T-helper 17 cell (primary cell): ENCODE results near the gene OOSP1. TPM values are rescaled to one million over a fixed set of nuclear protein-coding genes. Genes with fewer than 3 reads are reported as not detected.
"Not testable (repeated sequence)": the region's sequence is repeated elsewhere in the genome, so short reads cannot be mapped to it uniquely, and the experiment has no call there.

Experiments
- ATAC-seq: fragments of 150-1000 bp; cut with Tn5 transposase; 2 replicates; pipeline ENCODE4 v1.10.0; 2021; ENCODE audit warnings: mild to moderate bottlenecking, moderate library complexity
- DNase-seq, 3 donors: peaks; one replicate each; pipeline versions ENCODE4 v3.0.0 to v3.0.0-alpha.2; 2020 to 2021
- H3K9me3 ChIP-seq: one replicate; pipeline ENCODE4 v1.7.0; 2013; ENCODE audit warnings: low read length, mild to moderate bottlenecking; ENCODE audit not compliant: control insufficient read depth, poor library complexity, severe bottlenecking
- H3K27ac Mint-ChIP-seq: one replicate; pipeline ENCODE4 v1.8.0; 2022; ENCODE audit warnings: mild to moderate bottlenecking, moderate library complexity, mixed read lengths
- H3K27me3 Mint-ChIP-seq: one replicate; pipeline ENCODE4 v1.8.0; 2022; ENCODE audit warnings: mixed read lengths
- H3K36me3 Mint-ChIP-seq: one replicate; pipeline ENCODE4 v1.8.0; 2022; ENCODE audit warnings: low read depth, mixed read lengths
- H3K4me1 Mint-ChIP-seq: one replicate; pipeline ENCODE4 v1.8.0; 2022; ENCODE audit warnings: mild to moderate bottlenecking, mixed read lengths
- H3K4me3 Mint-ChIP-seq: one replicate; pipeline ENCODE4 v1.8.0; 2022; ENCODE audit warnings: mild to moderate bottlenecking, moderate library complexity, mixed read lengths
- total RNA-seq, 4 donors: library from RNA in 2 of 4; stranded (reverse) in 2 of 4; gene quantifications; one replicate each; pipeline ENCODE4 v1.2.3 and lab custom pipeline; 2022 to 2026

OOSP1 gene
- total RNA-seq, 2 donors from 2014 or later: not detected

- no peak for DNase-seq
- no peaks in the 10 kb centered on the region for H3K4me1 Mint-ChIP-seq
- no peaks in the 10 kb centered on the region for H3K9me3 ChIP-seq
- no peak for ATAC-seq
- H3K27ac Mint-ChIP-seq: no peak overlapping the region
- H3K36me3 Mint-ChIP-seq: no peaks in the 10 kb centered on the region
- H3K27me3 Mint-ChIP-seq: peaks cover 9% of the 10 kb centered on the region
- H3K4me3 Mint-ChIP-seq: no peak overlapping the region
These were observed 29.6 kb downstream of the OOSP1 start for GRCh38 chr11:59967677-59968394.

- no peak for ATAC-seq
- Mint-ChIP-seq H3K4me3 (no peak overlapping the region), H3K27ac (no peak overlapping the region), H3K36me3 (no peaks in the 10 kb centered on the region), H3K4me1 (no peaks in the 10 kb centered on the region), H3K27me3 (peaks cover 11% of the 10 kb centered on the region)
- DNase-seq: no peak
- H3K9me3 ChIP-seq: no peaks in the 10 kb centered on the region
These were observed 30.2 kb downstream of the OOSP1 start for GRCh38 chr11:59968395-59968783.

- DNase-seq (no peak), ATAC-seq (no peak)
- Mint-ChIP-seq H3K4me3 (no peak overlapping the region), H3K27me3 (peaks cover 7% of the 10 kb centered on the region), H3K27ac (no peak overlapping the region), H3K4me1 (no peaks in the 10 kb centered on the region), H3K36me3 (no peaks in the 10 kb centered on the region)
- H3K9me3 ChIP-seq: no peaks in the 10 kb centered on the region
These were observed 34.9 kb downstream of the OOSP1 start for GRCh38 chr11:59973097-59973496.

- H3K4me1 Mint-ChIP-seq: no peaks in the 10 kb centered on the region
- H3K27ac Mint-ChIP-seq: no peak overlapping the region
- H3K36me3 Mint-ChIP-seq: no peaks in the 10 kb centered on the region
- peaks cover 33% of the 10 kb centered on the region for H3K27me3 Mint-ChIP-seq
- ATAC-seq: no peak
- H3K9me3 ChIP-seq: no peaks in the 10 kb centered on the region
- no peak for DNase-seq
- H3K4me3 Mint-ChIP-seq: no peak overlapping the region
These were observed 43.0 kb downstream of the OOSP1 start for GRCh38 chr11:59981106-59981770.

GRCh38 chr11:59982037-59982436 lies 43.8 kb downstream of the OOSP1 start:
- not testable (repeated sequence) for H3K36me3 Mint-ChIP-seq, H3K4me1 Mint-ChIP-seq, H3K9me3 ChIP-seq, H3K27ac Mint-ChIP-seq, ATAC-seq, DNase-seq, H3K4me3 Mint-ChIP-seq
- peaks cover 33% of the 10 kb centered on the region for H3K27me3 Mint-ChIP-seq

GRCh38 chr11:59983212-59983611 lies 45.0 kb downstream of the OOSP1 start:
- ATAC-seq (no peak), DNase-seq (no peak)
- Mint-ChIP-seq H3K4me1 (no peaks in the 10 kb centered on the region), H3K27me3 (peaks cover 30% of the 10 kb centered on the region), H3K27ac (no peak overlapping the region), H3K4me3 (no peak overlapping the region), H3K36me3 (no peaks in the 10 kb centered on the region)
- H3K9me3 ChIP-seq: no peaks in the 10 kb centered on the region

- DNase-seq: no peak
- H3K9me3 ChIP-seq: no peaks in the 10 kb centered on the region
- no peak for ATAC-seq
- peaks cover 18% of the 10 kb centered on the region for H3K27me3 Mint-ChIP-seq
- H3K4me1 Mint-ChIP-seq: no peaks in the 10 kb centered on the region
- no peaks in the 10 kb centered on the region for H3K36me3 Mint-ChIP-seq
- no peak overlapping the region for H3K4me3 Mint-ChIP-seq
- no peak overlapping the region for H3K27ac Mint-ChIP-seq
These were observed 46.1 kb downstream of the OOSP1 start for GRCh38 chr11:59984368-59984767.

- DNase-seq (no peak), ATAC-seq (no peak)
- H3K4me1 Mint-ChIP-seq: no peaks in the 10 kb centered on the region
- H3K4me3 Mint-ChIP-seq: no peak overlapping the region
- H3K27ac Mint-ChIP-seq: no peak overlapping the region
- H3K36me3 Mint-ChIP-seq: no peaks in the 10 kb centered on the region
- H3K9me3 ChIP-seq: no peaks in the 10 kb centered on the region
- H3K27me3 Mint-ChIP-seq: no peaks in the 10 kb centered on the region
These were observed 52.2 kb downstream of the OOSP1 start for GRCh38 chr11:59990421-59990820.

GRCh38 chr11:59992425-59992824 lies 54.2 kb downstream of the OOSP1 start:
- Mint-ChIP-seq H3K4me1 (no peaks in the 10 kb centered on the region), H3K27me3 (peaks cover 8% of the 10 kb centered on the region), H3K27ac (no peak overlapping the region), H3K4me3 (no peak overlapping the region), H3K36me3 (no peaks in the 10 kb centered on the region)
- ATAC-seq (no peak), DNase-seq (no peak)
- no peaks in the 10 kb centered on the region for H3K9me3 ChIP-seq

GRCh38 chr11:59997800-59998199 lies 59.6 kb downstream of the OOSP1 start:
- Mint-ChIP-seq H3K4me3 (no peak overlapping the region), H3K27me3 (peaks cover 31% of the 10 kb centered on the region), H3K36me3 (peaks cover 1% of the 10 kb centered on the region), H3K4me1 (no peaks in the 10 kb centered on the region), H3K27ac (no peak overlapping the region)
- H3K9me3 ChIP-seq: no peaks in the 10 kb centered on the region
- DNase-seq: no peak
- no peak for ATAC-seq

GRCh38 chr11:59999691-60000090 lies 61.5 kb downstream of the OOSP1 start:
- Mint-ChIP-seq H3K27ac (no peak overlapping the region), H3K4me1 (no peaks in the 10 kb centered on the region), H3K36me3 (peaks cover 2% of the 10 kb centered on the region), H3K27me3 (peaks cover 39% of the 10 kb centered on the region), H3K4me3 (no peak overlapping the region)
- DNase-seq (no peak), ATAC-seq (no peak)
- no peaks in the 10 kb centered on the region for H3K9me3 ChIP-seq

- Mint-ChIP-seq H3K27ac (no peak overlapping the region), H3K4me3 (no peak overlapping the region)
These were observed 65.5 kb downstream of the OOSP1 start for GRCh38 chr11:60003729-60004128.

GRCh38 chr11:60005360-60005759 lies 67.1 kb downstream of the OOSP1 start:
- H3K9me3 ChIP-seq: no peaks in the 10 kb centered on the region
- H3K27me3 Mint-ChIP-seq: peaks cover 14% of the 10 kb centered on the region
- H3K4me3 Mint-ChIP-seq: no peak overlapping the region
- no peak overlapping the region for H3K27ac Mint-ChIP-seq
- peaks cover 2% of the 10 kb centered on the region for H3K36me3 Mint-ChIP-seq
- no peak for DNase-seq
- no peaks in the 10 kb centered on the region for H3K4me1 Mint-ChIP-seq
- no peak for ATAC-seq

More at GRCh38 chr11:60003729-60004128, 65.5 kb downstream of the OOSP1 start:
- Mint-ChIP-seq H3K27me3 (peaks cover 21% of the 10 kb centered on the region), H3K36me3 (peaks cover 2% of the 10 kb centered on the region), H3K4me1 (no peaks in the 10 kb centered on the region)
- DNase-seq (no peak), ATAC-seq (no peak)
- H3K9me3 ChIP-seq: no peaks in the 10 kb centered on the region
